ENCODE measurements around the gene PLA1A. TPM values are rescaled to one million over a fixed set of nuclear protein-coding genes. Genes with fewer than 3 reads are reported as not detected.
A peak's percentile ranks its signal among the peaks of the same experiment; 100 is the strongest.

Gene PLA1A
- polyA plus RNA-seq, 3 donors = 0.36 TPM; not detected in 2

GRCh38 chr3:119626196-119626595, 28.5 kb downstream of the PLA1A start:
- H3K4me2 ChIP-seq (replicated peaks; ENCODE audit: extremely low read depth, low read length, poor library complexity, severe bottlenecking) = no peak overlapping the region
- Mint-ChIP-seq H3K27ac (peak overlapping the region in 6 of 7 donors; percentile 61 to 100 (median 75)), H3K27me3 (ENCODE audit: low read depth in 3 of 3) (peaks cover 0 to 6% (median 0%) of the 10 kb centered on the region in 3 donors), H3K4me1 (peaks cover 66% of the 10 kb centered on the region), H3K9me3 (peaks cover 0 to 8% (median 0%) of the 10 kb centered on the region in 7 donors), H3K4me3 (no peak overlapping the region), H3K36me3 (peaks cover 0 to 8% of the 10 kb centered on the region in 2 donors)
- H3K36me3 ChIP-seq (replicated peaks in 1 of 2; ENCODE audit: control insufficient read depth in 1 of 2, insufficient read depth in 2 of 2, low read length in 2 of 2) = no peaks in the 10 kb centered on the region
- no peak overlapping the region for H3K9ac ChIP-seq (ENCODE audit: insufficient read depth, low read length, poor library complexity, severe bottlenecking)
- no peaks in the 10 kb centered on the region for H3K9me3 ChIP-seq (replicated peaks in 1 of 2; ENCODE audit: control insufficient read depth in 1 of 2, insufficient read depth in 1 of 2, low read length in 2 of 2)
- peak in 2 of 3 donors; percentile 42 to 50 for DNase-seq
- intact Hi-C loops (cut with micrococcal nuclease) = no loop called here
- no peaks in the 10 kb centered on the region for H3K79me2 ChIP-seq (ENCODE audit: insufficient read depth, low read length)
- no peak overlapping the region for H3K4me3 ChIP-seq (replicated peaks in 1 of 3; ENCODE audit: low read depth in 2 of 3, low read length in 3 of 3)
- peak overlapping the region in 1 of 2 donors; percentile 93 for H3K27ac ChIP-seq (ENCODE audit: low read depth in 1 of 2, low read length in 2 of 2)
- H3K27me3 ChIP-seq (ENCODE audit: control insufficient read depth in 2 of 2, insufficient read depth in 2 of 2, low read length in 2 of 2) = no peaks in the 10 kb centered on the region
- no peak for TF ChIP-seq CTCF (IDR thresholded peaks at IDR 0.05)
- H4K20me1 ChIP-seq (ENCODE audit: insufficient read depth, low read length) = no peaks in the 10 kb centered on the region
- H3K4me1 ChIP-seq (ENCODE audit: control insufficient read depth in 1 of 2, insufficient read depth in 2 of 2, low read length in 2 of 2) = peaks cover 62 to 66% of the 10 kb centered on the region in 2 donors
- WGBS (ENCODE audit: insufficient coverage) = 100% methylated on average over 1 of the region's 1 CpG
- H2AFZ ChIP-seq (ENCODE audit: insufficient read depth, low read depth, low read length, poor library complexity, severe bottlenecking) = no peak overlapping the region

- no peaks in the 10 kb centered on the region for H3K36me3 ChIP-seq (replicated peaks in 1 of 2; ENCODE audit: control insufficient read depth in 1 of 2, insufficient read depth in 2 of 2, low read length in 2 of 2)
- H4K20me1 ChIP-seq (ENCODE audit: insufficient read depth, low read length) = no peaks in the 10 kb centered on the region
- H3K79me2 ChIP-seq (ENCODE audit: insufficient read depth, low read length) = no peaks in the 10 kb centered on the region
- TF ChIP-seq CTCF (IDR thresholded peaks at IDR 0.05) = no peak
- H3K9me3 ChIP-seq (replicated peaks in 1 of 2; ENCODE audit: control insufficient read depth in 1 of 2, insufficient read depth in 1 of 2, low read length in 2 of 2) = no peaks in the 10 kb centered on the region
- H3K27ac ChIP-seq (ENCODE audit: low read depth in 1 of 2, low read length in 2 of 2) = peak overlapping the region; percentile 58 to 93
- Mint-ChIP-seq H3K4me1 (peaks cover 73% of the 10 kb centered on the region), H3K27ac (peak overlapping the region; percentile 87 to 100 (median 94)), H3K27me3 (ENCODE audit: low read depth in 3 of 3) (peaks cover 0 to 6% (median 4%) of the 10 kb centered on the region in 3 donors), H3K36me3 (peaks cover 0 to 8% of the 10 kb centered on the region in 2 donors), H3K4me3 (peak overlapping the region in 1 of 2 donors; percentile 64), H3K9me3 (peaks cover 0 to 8% (median 0%) of the 10 kb centered on the region in 7 donors)
- intact Hi-C loops (cut with micrococcal nuclease) = no loop called here
- 21% methylated on average over 8 of the region's 8 CpGs for WGBS (ENCODE audit: insufficient coverage)
- H2AFZ ChIP-seq (ENCODE audit: insufficient read depth, low read depth, low read length, poor library complexity, severe bottlenecking) = peak overlapping the region; percentile 47
- peak; percentile 72 to 90 (median 74) for DNase-seq
- no peaks in the 10 kb centered on the region for H3K27me3 ChIP-seq (ENCODE audit: control insufficient read depth in 2 of 2, insufficient read depth in 2 of 2, low read length in 2 of 2)
- peak overlapping the region in 1 of 3 experiments; percentile 23 for H3K4me3 ChIP-seq (replicated peaks in 1 of 3; ENCODE audit: low read depth in 2 of 3, low read length in 3 of 3)
- peaks cover 75 to 78% of the 10 kb centered on the region in 2 donors for H3K4me1 ChIP-seq (ENCODE audit: control insufficient read depth in 1 of 2, insufficient read depth in 2 of 2, low read length in 2 of 2)
- H3K4me2 ChIP-seq (replicated peaks; ENCODE audit: extremely low read depth, low read length, poor library complexity, severe bottlenecking) = peak overlapping the region; percentile 46
- peak overlapping the region; percentile 16 for H3K9ac ChIP-seq (ENCODE audit: insufficient read depth, low read length, poor library complexity, severe bottlenecking)
Observed at GRCh38 chr3:119627461-119627860, 29.8 kb downstream of the PLA1A start.
